GM12878 (cell line): ENCODE results near the gene MFSD6.

Experiments
- CREM ChIP-seq: IDR thresholded peaks from 2 replicates; pipeline ENCODE4 v1.6.1; 2014; ENCODE audit warnings: antibody characterized with exemption, low read depth
- CTCF ChIP-seq, 3 experiments: IDR thresholded peaks in 2 of 3; conservative IDR thresholded peaks in 1 of 3; 2 replicates each; pipeline ENCODE4 v1.5.1; 2011; ENCODE audit warnings: low read depth in 3 of 3, low read length in 3 of 3, mild to moderate bottlenecking in 3 of 3, control low read depth in 2 of 3, moderate library complexity in 2 of 3, inconsistent platforms in 1 of 3, mixed read lengths in 1 of 3; ENCODE audit not compliant: control insufficient read depth in 2 of 3, insufficient read depth in 1 of 3; ENCODE audit errors: extremely low read depth in 1 of 3
- EZH2 ChIP-seq: IDR thresholded peaks from 2 replicates; pipeline ENCODE4 v1.6.1; 2012; ENCODE audit warnings: low read depth, mild to moderate bottlenecking, control low read depth, inconsistent platforms, low read length, borderline replicate concordance; ENCODE audit not compliant: control insufficient read depth
- GATAD2B ChIP-seq: fragments of 450-650 bp; conservative IDR thresholded peaks from 2 replicates; pipeline ENCODE4 v1.6.1; 2017; ENCODE audit warnings: low read depth, mild to moderate bottlenecking, moderate library complexity
- POLR2A ChIP-seq: IDR thresholded peaks from 2 replicates; pipeline ENCODE4 v1.6.1; 2011; ENCODE audit warnings: low read depth, mild to moderate bottlenecking, low read length
- SUZ12 ChIP-seq: fragments of 200-600 bp; sonication (generic); IDR thresholded peaks from one replicate; pipeline ENCODE4 v1.6.1; 2018; ENCODE audit warnings: antibody characterized with exemption, mild to moderate bottlenecking; ENCODE audit not compliant: unreplicated experiment
- TAF1 ChIP-seq: IDR thresholded peaks from 2 replicates; pipeline ENCODE4 v1.6.1; 2011; ENCODE audit warnings: mild to moderate bottlenecking, low read depth, low read length, borderline replicate concordance
- USF2 ChIP-seq: IDR thresholded peaks from 2 replicates; pipeline ENCODE4 v1.6.1; 2011; ENCODE audit warnings: low read depth, low read length, improper control_type of control experiment, borderline replicate concordance

- TF ChIP-seq CTCF (IDR thresholded peaks at IDR 0.05 in 2 of 3, conservative IDR thresholded peaks at IDR 0.05 in 1 of 3; ENCODE audit: control insufficient read depth in 2 of 3, extremely low read depth in 1 of 3, insufficient read depth in 1 of 3, low read depth in 3 of 3, low read length in 3 of 3) = no peak
- no peak for TF ChIP-seq POLR2A
- TF ChIP-seq GATAD2B = no peak
- TF ChIP-seq USF2 = no peak
- TF ChIP-seq CREM = no peak
- TF ChIP-seq SUZ12 = no peak
- no peak for TF ChIP-seq TAF1
- no peak for TF ChIP-seq EZH2
These were observed 56.9 kb downstream of the MFSD6 start for GRCh38 chr2:190465060-190465459.
